ENCODE measurements around the gene SLC6A19. TPM values are rescaled to one million over a fixed set of nuclear protein-coding genes. Genes with fewer than 3 reads are reported as not detected.
A peak's percentile ranks its signal among the peaks of the same experiment; 100 is the strongest.

Gene SLC6A19
- total and polyA plus RNA-seq, 2 experiments from 2014 or later = 0.09 to 0.32 TPM

DNA sequence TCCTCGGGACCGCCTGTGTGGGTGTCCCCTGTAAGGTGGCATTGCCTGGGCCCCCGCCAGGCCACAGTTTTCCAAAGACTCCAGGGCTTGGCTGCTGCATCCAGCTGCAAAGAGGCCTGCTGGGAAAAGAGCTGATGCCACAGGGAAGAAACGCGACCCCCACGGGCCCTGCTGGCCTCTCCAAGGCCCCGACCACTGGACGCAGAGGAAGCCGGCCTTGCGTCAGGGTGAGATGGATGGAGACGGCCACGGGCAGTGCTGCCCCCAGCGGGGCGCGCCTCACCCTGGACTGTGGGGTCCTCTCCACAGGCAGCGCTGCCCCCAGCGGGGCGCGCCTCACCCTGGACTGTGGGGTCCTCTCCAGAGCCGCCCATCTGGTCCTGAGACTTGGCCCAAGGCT lies 21.3 kb upstream of the SLC6A19 start:
- no peak for TF ChIP-seq CTCF (IDR thresholded peaks at IDR 0.05; ENCODE audit: low read depth, low read length)
- peaks cover 25% of the 10 kb centered on the region for H3K4me1 ChIP-seq (ENCODE audit: low read depth)
- no peak overlapping the region for H3K27ac ChIP-seq
- no peak for DNase-seq (ENCODE audit: low read depth in 1 of 2, low spot score in 1 of 2)
- H3K27me3 ChIP-seq = no peaks in the 10 kb centered on the region
- H3K9me3 ChIP-seq (ENCODE audit: low read depth) = no peaks in the 10 kb centered on the region
- no peak overlapping the region for H3K4me3 ChIP-seq
- H3K36me3 ChIP-seq = no peaks in the 10 kb centered on the region

DNA sequence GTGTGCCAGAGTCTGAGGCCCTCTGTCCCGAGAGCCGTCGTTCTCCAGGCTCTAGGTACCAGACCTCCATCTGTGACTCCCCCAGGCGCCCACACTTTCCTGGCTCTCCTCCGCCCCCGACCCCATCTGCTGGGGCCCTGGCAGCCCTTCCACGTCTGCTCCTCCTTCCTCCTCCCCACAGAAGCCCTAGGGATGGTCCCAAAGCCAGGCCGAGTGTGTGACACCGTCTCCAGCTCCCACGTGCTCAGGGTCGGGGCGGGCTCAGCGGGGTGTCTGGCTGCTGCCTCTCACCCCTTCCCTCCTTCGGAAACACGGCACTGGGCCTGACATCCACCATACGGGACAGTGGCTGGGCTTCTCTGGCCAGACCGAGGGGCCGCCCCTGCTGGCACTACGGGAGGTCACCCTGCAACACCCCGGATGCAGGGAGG lies 20.5 kb upstream of the SLC6A19 start:
- Histone ChIP-seq H3K4me1 (ENCODE audit: low read depth) (peaks cover 33% of the 10 kb centered on the region), H3K36me3 (no peaks in the 10 kb centered on the region), H3K4me3 (no peak overlapping the region), H3K27ac (no peak overlapping the region), H3K9me3 (ENCODE audit: low read depth) (no peaks in the 10 kb centered on the region), H3K27me3 (no peaks in the 10 kb centered on the region)
- TF ChIP-seq CTCF (IDR thresholded peaks at IDR 0.05; ENCODE audit: low read depth, low read length) = no peak
- DNase-seq (ENCODE audit: low read depth in 1 of 2, low spot score in 1 of 2) = no peak

DNA sequence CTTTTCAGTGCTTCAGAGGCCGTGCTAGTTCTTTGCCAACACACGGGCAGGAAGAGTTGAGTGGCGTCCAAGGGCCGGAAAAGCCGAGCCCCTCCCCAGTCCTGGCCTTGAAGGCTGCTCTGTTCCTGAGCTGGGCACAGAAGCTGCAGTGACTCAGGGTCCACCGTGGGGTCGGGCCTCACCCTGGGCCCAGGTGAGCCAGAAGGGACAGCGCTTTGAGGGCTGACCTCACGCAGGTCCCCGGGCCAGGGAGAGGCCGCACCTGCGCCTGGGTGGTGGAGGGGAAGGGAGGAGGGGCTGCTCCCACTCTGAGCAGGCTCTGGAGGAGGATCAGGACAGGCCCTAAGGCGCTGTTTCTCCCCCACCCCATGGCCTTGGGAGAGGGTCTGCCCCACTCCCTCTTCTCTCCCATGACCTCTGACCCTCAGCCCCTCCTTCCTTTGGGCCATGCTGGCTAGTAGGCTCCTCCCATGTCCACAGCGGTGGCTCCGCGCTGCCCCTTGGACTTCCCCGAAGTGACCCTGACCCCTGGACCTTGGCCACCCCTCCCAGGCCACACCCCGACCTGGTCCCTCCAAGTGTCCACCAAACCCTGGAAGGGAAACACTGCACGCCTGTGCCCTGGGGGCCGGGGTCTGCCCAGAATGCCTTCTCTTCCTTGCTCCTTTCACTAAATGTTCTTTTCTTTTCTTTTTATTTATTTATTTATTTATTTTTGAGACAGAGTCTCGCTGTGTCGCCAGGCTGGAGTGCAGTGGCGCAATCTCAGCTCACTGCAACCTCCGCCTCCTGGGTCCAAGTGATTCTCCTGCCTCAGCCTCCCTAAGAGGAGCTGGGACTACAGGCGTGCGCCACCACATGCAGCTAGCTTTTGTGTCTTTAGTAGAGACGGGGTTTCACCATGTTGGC lies 19.7 kb upstream of the SLC6A19 start:
- Histone ChIP-seq H3K4me1 (ENCODE audit: low read depth) (peaks cover 41% of the 10 kb centered on the region), H3K27me3 (no peaks in the 10 kb centered on the region), H3K9me3 (ENCODE audit: low read depth) (no peaks in the 10 kb centered on the region), H3K36me3 (no peaks in the 10 kb centered on the region), H3K27ac (peak overlapping the region; percentile 94), H3K4me3 (no peak overlapping the region)
- DNase-seq (ENCODE audit: low read depth in 1 of 2, low spot score in 1 of 2) = no peak
- TF ChIP-seq CTCF (IDR thresholded peaks at IDR 0.05; ENCODE audit: low read depth, low read length) = no peak

DNA sequence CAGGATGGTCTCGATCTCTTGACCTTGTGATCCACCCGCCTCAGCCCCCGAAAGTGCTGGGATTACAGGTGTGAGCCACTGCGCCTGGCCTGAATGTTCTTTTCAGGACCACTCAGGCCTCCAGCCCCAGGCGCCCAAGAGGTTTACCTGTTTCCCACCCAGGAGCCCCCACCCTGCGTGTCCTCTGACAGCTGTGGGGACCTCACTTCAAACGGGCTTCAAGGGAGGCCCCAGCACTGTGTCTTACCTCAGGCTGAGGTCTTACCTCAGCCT lies 19.1 kb upstream of the SLC6A19 start:
- peak overlapping the region; percentile 94 for H3K27ac ChIP-seq
- no peaks in the 10 kb centered on the region for H3K36me3 ChIP-seq
- TF ChIP-seq CTCF (IDR thresholded peaks at IDR 0.05; ENCODE audit: low read depth, low read length) = no peak
- H3K27me3 ChIP-seq = no peaks in the 10 kb centered on the region
- H3K4me3 ChIP-seq = no peak overlapping the region
- DNase-seq (ENCODE audit: low read depth in 1 of 2, low spot score in 1 of 2) = no peak
- H3K9me3 ChIP-seq (ENCODE audit: low read depth) = no peaks in the 10 kb centered on the region
- peaks cover 47% of the 10 kb centered on the region for H3K4me1 ChIP-seq (ENCODE audit: low read depth)

GRCh38 chr5:1182633-1183423 lies 18.6 kb upstream of the SLC6A19 start:
- Histone ChIP-seq H3K4me1 (ENCODE audit: low read depth) (peaks cover 49% of the 10 kb centered on the region), H3K36me3 (no peaks in the 10 kb centered on the region), H3K27ac (peak overlapping the region; percentile 94), H3K27me3 (no peaks in the 10 kb centered on the region), H3K4me3 (no peak overlapping the region), H3K9me3 (ENCODE audit: low read depth) (no peaks in the 10 kb centered on the region)
- DNase-seq (ENCODE audit: low read depth in 1 of 2, low spot score in 1 of 2) = peak in 1 of 2 donors; percentile 63
- TF ChIP-seq CTCF (IDR thresholded peaks at IDR 0.05; ENCODE audit: low read depth, low read length) = no peak

Measured in cardiac muscle cell (in vitro differentiated cells and primary cell).